ENCODE results near the gene SMARCC1.

The SMARCC1 gene

GRCh38 chr3:47701388-47701787, 80.3 kb downstream of the SMARCC1 start:
- Histone ChIP-seq H3K36me3 (peaks cover 29% of the 10 kb centered on the region), H3K4me1 (no peaks in the 10 kb centered on the region), H3K4me3 (ENCODE audit: low read depth, low read length) (no peak overlapping the region), H3K27me3 (no peaks in the 10 kb centered on the region), H3K9me3 (no peaks in the 10 kb centered on the region)
- no peak for TF ChIP-seq CTCF (IDR thresholded peaks at IDR 0.05; ENCODE audit: low read depth, low read length)
- no peak for DNase-seq

GRCh38 chr3:47692158-47692557, 89.5 kb downstream of the SMARCC1 start:
- no peaks in the 10 kb centered on the region for H3K27me3 ChIP-seq
- H3K36me3 ChIP-seq: peaks cover 21% of the 10 kb centered on the region
- no peak overlapping the region for H3K4me3 ChIP-seq (ENCODE audit: low read depth, low read length)
- no peak for TF ChIP-seq CTCF (IDR thresholded peaks at IDR 0.05; ENCODE audit: low read depth, low read length)
- no peaks in the 10 kb centered on the region for H3K4me1 ChIP-seq
- DNase-seq: no peak
- no peaks in the 10 kb centered on the region for H3K9me3 ChIP-seq

- Histone ChIP-seq H3K27me3 (no peaks in the 10 kb centered on the region), H3K9me3 (no peaks in the 10 kb centered on the region), H3K4me3 (ENCODE audit: low read depth, low read length) (no peak overlapping the region), H3K4me1 (no peaks in the 10 kb centered on the region), H3K36me3 (peaks cover 18% of the 10 kb centered on the region)
- no peak for TF ChIP-seq CTCF (IDR thresholded peaks at IDR 0.05; ENCODE audit: low read depth, low read length)
- DNase-seq: no peak
Measured at GRCh38 chr3:47688488-47688887, 93.2 kb downstream of the SMARCC1 start.

DNA sequence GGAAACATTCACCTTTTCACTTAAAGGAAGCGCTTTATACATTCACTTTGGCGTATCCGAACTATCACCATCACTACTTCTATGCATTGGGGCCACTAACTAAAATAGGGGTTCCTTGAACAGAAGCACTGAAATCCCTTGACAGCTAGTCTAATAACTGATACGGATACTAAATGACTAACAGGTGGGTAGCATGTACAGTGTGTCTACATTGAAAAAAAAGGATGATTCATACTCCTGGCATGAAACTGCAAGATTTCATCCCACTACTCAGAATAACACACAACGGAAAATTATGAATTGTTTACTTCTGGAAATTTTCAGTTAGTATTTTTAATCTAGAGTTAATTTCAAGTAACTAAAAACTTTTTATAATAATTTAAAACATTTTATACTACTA, 96.7 kb downstream of the SMARCC1 start:
- no peak overlapping the region for H3K4me3 ChIP-seq (ENCODE audit: low read depth, low read length)
- H3K4me1 ChIP-seq: no peaks in the 10 kb centered on the region
- H3K27me3 ChIP-seq: no peaks in the 10 kb centered on the region
- H3K9me3 ChIP-seq: no peaks in the 10 kb centered on the region
- DNase-seq: no peak
- H3K36me3 ChIP-seq: peaks cover 9% of the 10 kb centered on the region
- TF ChIP-seq CTCF (IDR thresholded peaks at IDR 0.05; ENCODE audit: low read depth, low read length): no peak

DNA sequence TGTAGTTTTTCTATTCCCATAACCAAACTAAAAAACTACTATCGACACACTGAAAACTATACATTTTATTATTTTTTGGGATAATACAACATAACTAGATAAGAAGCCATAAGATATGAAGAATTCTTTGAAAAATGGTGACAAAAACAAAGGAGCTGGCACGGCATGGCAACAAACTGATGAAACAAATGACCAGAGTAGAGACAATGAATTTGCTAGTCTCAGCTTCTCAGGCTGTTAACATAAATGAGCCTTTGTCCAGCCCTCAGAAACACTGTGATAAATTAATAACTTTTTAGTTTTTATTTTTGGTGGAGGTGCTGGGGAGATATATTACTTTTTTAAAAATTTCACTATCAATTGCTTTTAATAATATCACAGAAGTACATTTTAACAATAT, 100.7 kb downstream of the SMARCC1 start:
- Histone ChIP-seq H3K27me3 (no peaks in the 10 kb centered on the region), H3K9me3 (no peaks in the 10 kb centered on the region), H3K4me3 (ENCODE audit: low read depth, low read length) (no peak overlapping the region), H3K4me1 (no peaks in the 10 kb centered on the region), H3K36me3 (peaks cover 30% of the 10 kb centered on the region)
- no peak for DNase-seq
- no peak for TF ChIP-seq CTCF (IDR thresholded peaks at IDR 0.05; ENCODE audit: low read depth, low read length)

DNA sequence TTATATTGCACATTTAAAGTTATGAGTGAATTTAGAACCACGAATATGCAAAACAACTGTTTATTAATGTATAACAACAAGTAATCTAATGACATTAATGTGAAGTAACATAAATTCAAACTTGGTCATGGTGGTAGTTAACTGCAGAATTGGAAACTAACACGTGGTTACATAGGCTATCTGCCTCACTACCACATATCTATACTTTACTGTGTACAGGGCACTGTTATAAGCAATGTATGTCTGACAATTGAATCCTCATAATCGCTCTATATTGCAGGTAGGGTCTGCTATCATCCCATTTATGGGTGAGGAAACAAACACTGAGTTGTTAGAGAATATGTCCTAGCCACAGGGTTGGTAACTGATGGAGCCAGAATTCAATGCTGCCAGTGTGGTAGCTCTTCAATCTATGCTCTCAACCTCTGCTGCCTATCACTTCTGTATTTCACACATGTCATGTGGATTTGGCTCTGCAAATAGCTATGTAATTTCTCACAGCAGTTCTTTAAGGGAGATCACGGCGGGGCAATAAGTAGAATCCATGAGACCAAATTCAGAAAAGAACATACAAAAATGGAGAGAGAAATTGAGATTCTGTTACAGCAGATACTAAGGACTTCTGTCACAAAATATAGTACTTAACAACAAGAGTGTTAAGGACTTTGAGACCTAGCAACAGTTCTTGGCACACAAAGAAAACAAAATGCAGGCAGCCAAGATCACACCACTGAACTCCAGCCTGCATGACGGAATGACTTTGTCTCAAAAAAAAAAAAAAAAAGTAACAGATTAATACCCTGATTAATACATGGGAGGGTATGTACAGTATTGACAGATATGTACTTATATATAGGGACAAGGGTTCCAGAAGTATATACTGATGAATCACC, 103.0 kb downstream of the SMARCC1 start:
- no peak for DNase-seq
- H3K27me3 ChIP-seq: no peaks in the 10 kb centered on the region
- no peaks in the 10 kb centered on the region for H3K4me1 ChIP-seq
- H3K9me3 ChIP-seq: no peaks in the 10 kb centered on the region
- no peak for TF ChIP-seq CTCF (IDR thresholded peaks at IDR 0.05; ENCODE audit: low read depth, low read length)
- peaks cover 40% of the 10 kb centered on the region for H3K36me3 ChIP-seq
- no peak overlapping the region for H3K4me3 ChIP-seq (ENCODE audit: low read depth, low read length)
